GM12875 (cell line): ENCODE data around the gene MTHFD1L.

Experiments
- H3K4me3 ChIP-seq: one replicate; pipeline ENCODE4 v1.5.1; 2011; ENCODE audit warnings: low read depth, low read length, control low read depth
- CTCF ChIP-seq: IDR thresholded peaks from 2 replicates; pipeline ENCODE4 v1.5.1; 2011; ENCODE audit warnings: low read depth, mild to moderate bottlenecking, control low read depth, inconsistent platforms, low read length, moderate library complexity, borderline replicate concordance; ENCODE audit not compliant: insufficient read depth

MTHFD1L gene

DNA sequence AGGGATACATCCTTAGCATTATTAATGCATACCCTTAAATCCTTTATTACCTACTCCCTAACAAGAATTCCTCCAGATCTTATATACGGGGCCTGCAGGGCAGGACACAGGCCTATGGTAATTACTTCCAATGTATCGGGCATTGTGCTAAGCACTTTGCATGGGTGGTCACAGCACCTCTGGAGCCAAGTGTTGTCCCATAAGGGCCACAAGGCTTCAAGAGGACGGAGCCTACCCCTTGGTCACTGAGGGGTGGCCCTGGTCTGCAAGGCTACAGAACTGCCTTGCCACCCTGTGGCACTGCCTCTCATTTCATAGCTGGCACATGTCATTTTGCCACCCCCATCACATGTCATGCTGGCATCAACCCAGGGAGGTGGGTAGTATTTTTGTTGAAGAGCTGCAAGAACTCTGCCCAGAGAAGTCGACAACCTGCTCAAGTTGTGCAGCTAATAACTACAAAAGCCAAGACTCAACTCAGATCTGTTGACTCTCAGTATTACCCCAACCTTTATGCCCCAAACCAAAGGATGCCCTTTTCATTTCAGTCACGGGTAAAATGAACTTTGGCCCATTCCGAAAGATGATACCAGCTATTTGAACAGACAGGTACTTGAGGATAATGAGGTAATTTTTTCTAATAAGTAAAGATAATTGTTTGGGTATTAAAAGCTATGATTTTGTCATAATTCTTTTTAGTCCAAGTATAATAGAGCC, 230.2 kb downstream of the MTHFD1L start:
- no peak overlapping the region for H3K4me3 ChIP-seq
- TF ChIP-seq CTCF: no peak

- no peak overlapping the region for H3K4me3 ChIP-seq
- TF ChIP-seq CTCF: no peak
These were observed 230.7 kb downstream of the MTHFD1L start for GRCh38 chr6:151096255-151096612.

DNA sequence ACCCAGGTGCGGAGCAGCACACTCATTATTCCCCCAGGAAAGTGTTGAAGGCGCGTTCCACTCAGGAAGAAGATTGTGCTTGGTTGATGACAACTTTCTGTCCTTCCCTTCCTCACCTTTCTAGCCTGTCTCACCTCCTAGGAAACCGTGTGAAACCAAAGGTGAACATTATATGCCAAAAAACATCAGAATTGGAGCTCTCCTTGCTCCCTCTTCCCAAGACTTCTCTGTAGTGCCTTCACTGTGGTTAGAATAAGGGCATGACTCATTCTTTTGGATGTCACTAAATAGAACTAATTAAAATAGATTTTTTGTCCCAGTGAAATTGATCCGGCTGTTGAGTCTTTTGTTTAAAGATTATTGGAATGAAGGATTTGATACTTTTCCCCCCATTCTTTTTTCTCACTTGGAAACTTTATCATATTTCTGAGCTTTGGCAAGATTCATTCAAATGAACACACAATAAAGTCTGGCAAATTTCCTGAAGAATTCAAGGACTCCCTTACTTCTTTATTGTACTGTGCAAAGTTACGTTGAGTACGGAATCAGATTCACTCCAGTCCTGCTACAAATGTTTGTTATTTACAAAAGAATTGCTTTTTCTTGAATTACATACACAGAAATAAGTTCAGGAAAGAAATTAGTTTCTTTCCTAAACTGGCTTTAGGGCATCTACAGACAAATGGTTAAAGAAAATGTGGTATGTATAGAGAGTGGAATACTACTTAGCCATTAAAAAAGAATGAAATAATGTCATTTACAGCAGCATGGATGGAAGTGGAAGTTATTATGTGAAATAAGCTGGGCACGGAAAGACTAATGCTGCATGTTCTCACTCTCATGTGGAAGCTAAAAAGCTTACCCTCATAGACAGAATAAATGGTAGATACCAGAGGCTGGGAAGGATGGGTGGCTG, 231.4 kb downstream of the MTHFD1L start:
- H3K4me3 ChIP-seq: no peak overlapping the region
- TF ChIP-seq CTCF: no peak

DNA sequence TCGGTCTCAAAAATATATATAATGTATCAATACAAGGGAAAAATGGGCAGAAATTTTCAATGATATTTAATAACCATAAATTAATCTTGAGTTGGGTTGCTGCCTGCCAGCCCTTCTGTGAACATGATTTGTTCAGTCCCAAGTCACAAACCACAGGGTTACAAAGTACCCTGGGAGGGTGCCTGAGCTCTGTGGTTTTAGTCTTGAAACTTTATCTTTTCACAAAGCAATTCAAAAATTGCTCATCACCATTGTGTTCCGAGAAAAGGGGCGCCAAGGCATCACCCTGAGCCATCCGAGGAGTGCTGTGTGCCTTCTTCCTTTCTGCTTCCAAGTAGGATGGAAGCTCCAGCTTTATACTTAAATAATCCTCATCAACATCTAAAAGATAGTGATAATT, 232.7 kb downstream of the MTHFD1L start:
- H3K4me3 ChIP-seq: no peak overlapping the region
- TF ChIP-seq CTCF: no peak

- TF ChIP-seq CTCF: no peak
- H3K4me3 ChIP-seq: no peak overlapping the region
These were observed 234.8 kb downstream of the MTHFD1L start for GRCh38 chr6:151100326-151100725.

DNA sequence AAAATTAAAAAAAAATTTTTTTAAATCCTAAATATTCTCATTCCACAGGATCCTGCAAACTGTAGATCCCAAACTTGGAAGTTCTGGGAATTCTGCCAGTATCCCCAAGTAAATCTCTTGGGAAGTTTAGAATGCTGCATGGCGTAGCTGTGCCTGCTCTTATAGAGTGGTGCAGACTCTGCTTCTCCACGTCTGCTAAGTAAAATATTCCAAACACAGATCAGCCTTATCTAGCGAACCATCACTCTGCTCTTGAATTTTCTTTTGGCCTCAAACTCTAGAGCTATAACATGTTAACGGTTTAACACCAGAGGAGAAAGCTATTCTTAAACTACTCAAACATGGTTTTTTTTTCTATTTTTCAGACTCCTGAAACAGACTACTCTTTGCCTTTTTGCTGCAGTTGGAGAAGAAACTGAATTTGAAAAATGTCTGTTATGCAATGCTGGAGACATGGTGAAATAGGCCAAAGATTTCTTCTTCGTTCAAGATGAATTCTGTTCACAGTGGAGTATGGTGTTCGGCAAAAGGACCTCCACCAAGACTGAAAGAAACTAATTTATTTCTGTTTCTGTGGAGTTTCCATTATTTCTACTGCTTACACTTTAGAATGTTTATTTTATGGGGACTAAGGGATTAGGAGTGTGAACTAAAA, 235.8 kb downstream of the MTHFD1L start:
- TF ChIP-seq CTCF: no peak
- no peak overlapping the region for H3K4me3 ChIP-seq
